ENCODE data around the gene FMN1.
A peak's percentile ranks its signal among the peaks of the same experiment; 100 is the strongest.
"Not testable (repeated sequence)": the region's sequence is repeated elsewhere in the genome, so short reads cannot be mapped to it uniquely, and the experiment has no call there.

FMN1 gene

GRCh38 chr15:33086500-33087121 lies 107.9 kb downstream of the FMN1 start:
- DNase-seq = peak; percentile 11 to 18

GRCh38 chr15:33084661-33085060 lies 109.9 kb downstream of the FMN1 start:
- no peak for DNase-seq

DNA sequence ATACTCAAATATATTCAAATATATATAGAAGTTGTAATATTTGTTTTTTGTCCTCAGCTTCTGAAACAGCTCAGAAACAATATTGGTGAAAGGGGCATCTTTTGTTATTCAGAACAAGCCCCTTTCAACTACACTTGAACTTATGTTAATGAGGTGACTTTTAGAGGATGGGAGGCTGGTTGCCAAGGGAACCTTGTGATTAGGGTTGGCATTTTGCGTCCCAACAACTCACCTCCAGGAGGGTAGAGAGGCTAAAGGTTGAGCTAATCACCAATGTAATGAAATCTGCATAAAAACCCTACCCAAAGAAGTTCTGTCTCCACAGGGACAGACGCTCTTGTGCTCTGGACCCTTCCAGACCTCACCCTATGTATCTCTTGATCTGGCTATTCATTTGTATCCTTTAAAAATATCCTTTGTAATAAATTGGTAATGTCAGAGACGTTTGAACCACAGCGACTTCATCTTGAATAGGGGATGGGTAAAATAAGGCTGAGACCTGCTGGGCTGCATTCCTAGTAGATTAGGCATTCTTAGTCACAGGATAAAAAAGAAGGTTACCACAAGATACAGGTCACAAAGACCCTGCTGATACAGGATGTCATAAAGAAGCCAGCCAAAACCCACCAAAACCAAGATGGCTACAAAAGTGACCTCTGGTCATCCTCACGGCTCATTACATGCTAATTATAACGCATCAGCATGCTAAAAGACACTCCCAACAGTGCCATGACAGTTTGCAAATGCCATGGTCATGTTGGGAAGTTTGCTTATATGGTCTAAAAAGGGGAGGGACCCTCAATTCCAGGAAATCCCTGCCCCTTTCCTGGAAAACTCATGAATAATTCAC lies 111.1 kb downstream of the FMN1 start:
- no peak for DNase-seq

DNA sequence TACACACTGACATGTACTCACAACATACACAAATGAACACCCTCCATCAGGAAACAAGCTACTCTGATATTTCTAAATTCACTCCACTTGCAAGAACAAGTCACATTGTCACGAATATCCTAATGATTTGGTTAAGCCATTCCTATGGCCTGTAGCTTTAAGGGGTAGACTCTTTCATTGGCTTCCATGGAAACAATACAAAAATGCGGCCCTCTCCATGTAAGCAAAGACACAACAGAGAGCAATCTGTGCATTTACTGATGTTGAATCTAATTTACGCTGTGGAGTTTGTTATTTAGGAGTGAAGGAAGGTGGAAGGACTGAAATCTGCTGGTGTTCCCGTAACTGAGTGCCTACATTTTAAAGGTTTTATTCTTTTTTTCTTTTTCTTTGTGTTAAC lies 114.5 kb downstream of the FMN1 start:
- no peak for DNase-seq

GRCh38 chr15:33078607-33079006 lies 115.9 kb downstream of the FMN1 start:
- DNase-seq = no peak

DNA sequence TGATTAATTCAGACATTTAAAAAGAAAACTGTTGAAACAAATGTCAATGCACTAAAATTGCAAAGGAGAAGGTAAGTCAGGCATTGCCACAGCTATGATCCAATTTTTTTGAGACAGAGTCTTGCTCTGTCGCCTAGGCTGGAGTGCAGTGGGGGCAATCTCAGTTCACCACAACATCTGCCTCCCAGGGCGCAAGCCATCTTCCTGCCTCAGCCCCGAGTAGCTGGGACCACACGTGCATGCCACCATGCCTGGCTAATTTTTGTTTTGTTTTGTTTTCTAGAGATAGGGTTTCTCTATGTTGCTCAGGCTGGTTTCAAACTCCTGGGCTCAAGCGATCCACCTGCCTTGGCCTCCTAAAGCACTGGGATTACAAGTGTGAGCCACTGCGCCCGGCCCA lies 117.6 kb downstream of the FMN1 start:
- DNase-seq = no peak

- DNase-seq = no peak
These were observed 119.6 kb downstream of the FMN1 start for GRCh38 chr15:33074942-33075341.

GRCh38 chr15:33074212-33074611 lies 120.3 kb downstream of the FMN1 start:
- no peak for DNase-seq

GRCh38 chr15:33071451-33071850 lies 123.1 kb downstream of the FMN1 start:
- DNase-seq = no peak

GRCh38 chr15:33069903-33070302 lies 124.6 kb downstream of the FMN1 start:
- not testable (repeated sequence) for DNase-seq

DNA sequence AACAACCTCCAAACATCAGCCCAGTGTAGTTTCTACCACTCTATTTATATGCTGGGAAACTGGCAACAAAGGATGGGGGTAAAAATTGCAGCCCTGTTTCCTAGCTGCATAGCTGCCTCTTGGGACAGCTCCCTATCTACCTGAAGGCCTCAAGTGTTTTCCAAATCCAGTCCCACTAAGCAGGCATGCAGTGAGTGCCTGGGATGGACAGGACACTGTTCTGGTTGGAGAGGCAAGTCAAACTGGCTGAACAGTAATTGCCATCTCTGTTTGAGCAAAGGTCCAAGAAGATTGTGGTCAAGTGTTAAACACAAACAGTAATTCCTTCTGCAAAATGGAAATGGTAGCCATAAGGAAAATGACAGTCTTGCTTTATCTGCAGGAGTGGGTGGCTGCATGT lies 125.4 kb downstream of the FMN1 start:
- DNase-seq = no peak

GRCh38 chr15:33068511-33068990 lies 126.0 kb downstream of the FMN1 start:
- no peak for DNase-seq

GRCh38 chr15:33068007-33068481 lies 126.5 kb downstream of the FMN1 start:
- no peak for DNase-seq

DNA sequence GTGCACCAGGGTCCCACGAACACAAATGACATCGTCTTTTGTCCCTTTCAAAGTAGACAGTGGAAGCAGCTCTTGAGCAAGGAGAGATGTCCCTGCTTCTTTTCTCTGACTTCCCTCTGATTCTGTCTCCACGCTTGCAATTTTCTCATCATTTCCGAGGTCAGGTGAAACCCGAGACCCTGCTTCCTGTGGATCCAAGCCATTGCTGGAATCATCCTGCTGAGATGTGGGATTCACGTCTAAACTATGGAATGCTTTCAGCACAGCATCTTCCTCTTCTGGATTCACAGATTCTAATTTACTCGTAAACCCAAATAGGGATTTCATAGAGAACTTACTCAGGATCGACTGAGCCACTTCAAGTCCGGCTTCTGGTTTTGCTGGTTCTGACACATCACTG lies 127.1 kb downstream of the FMN1 start:
- no peak for DNase-seq

DNA sequence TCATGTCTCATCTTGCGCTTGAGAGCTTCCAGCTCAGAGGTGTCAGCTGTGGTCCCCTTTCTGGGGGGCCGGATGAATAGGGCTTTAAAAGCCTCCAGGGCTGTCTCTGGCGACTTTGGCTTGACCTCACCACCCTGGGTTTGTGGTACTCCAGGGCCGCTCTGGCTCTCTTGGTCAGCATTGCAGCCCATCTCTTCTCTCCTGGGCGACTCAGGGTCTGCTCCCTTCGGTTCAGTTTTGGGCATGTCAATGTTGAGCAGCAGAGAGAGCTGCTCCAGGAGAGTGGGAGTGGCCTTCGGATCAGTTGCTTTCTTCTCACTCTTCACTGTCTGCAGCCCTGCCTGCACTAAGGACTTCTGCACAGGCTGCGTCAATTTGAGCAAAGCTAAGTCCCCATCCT lies 127.9 kb downstream of the FMN1 start:
- DNase-seq = no peak

- DNase-seq = no peak
These were observed 129.6 kb downstream of the FMN1 start for GRCh38 chr15:33064878-33065277.

GRCh38 chr15:33059184-33059583 lies 135.3 kb downstream of the FMN1 start:
- no peak for DNase-seq

- no peak for DNase-seq
These were observed 136.7 kb downstream of the FMN1 start for GRCh38 chr15:33057845-33058244.

- no peak for DNase-seq
These were observed 138.6 kb downstream of the FMN1 start for GRCh38 chr15:33055962-33056361.

GRCh38 chr15:33051528-33051927 lies 143.0 kb downstream of the FMN1 start:
- DNase-seq = no peak

DNA sequence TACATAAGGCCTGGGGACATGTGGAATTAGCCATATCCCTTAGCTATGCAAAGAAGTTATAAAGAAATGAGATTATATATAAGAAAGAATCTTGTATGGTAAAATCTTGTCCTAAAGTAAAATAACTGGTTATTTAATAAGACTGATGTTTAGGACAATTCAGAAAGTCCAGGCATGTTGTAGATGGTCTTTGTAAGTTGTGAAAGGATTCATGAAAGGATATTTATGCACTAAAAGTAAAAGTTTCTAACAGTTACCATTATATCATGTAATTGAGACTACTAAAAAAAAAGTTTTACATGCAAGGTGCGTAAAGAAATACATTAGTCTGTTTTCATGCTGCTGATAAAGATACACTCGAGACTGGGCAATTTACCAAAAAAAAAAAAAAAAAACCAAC lies 146.3 kb downstream of the FMN1 start:
- no peak for DNase-seq

DNA sequence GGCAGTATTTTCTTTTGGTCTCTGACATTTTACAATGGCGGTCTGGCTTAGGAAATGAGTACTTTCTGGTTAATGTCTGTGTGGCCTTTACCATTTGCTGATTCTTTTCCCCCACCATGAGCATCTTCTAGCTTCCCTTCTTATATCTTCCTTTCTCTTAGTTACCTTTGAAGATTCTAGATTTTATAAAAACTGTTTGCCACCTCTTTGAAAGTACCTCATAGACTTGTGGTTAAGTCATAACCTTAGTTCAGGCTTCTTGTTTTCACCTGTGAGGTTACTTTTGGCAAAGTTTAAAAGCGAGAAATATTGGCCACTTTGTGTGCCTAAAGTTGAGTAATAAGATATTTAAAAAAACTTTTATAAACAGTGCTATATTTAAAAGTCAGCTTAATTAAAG lies 147.4 kb downstream of the FMN1 start:
- no peak for DNase-seq

GRCh38 chr15:33046329-33046728 lies 148.2 kb downstream of the FMN1 start:
- no peak for DNase-seq

- no peak for DNase-seq
These were observed 149.3 kb downstream of the FMN1 start for GRCh38 chr15:33045066-33045810.

All from Kasumi-1 (cell line).